Neural cell (in vitro differentiated cells): ENCODE results near the gene LRRK1. TPM values are rescaled to one million over a fixed set of nuclear protein-coding genes. Genes with fewer than 3 reads are reported as not detected.

Experiments used
- H2AFZ ChIP-seq: fragments of 200-600, 300-800 bp; sonication (generic), shearing (Covaris generic); 2 replicates; pipeline ENCODE4 v1.6.0; 2014; ENCODE audit warnings: low read depth, mild to moderate bottlenecking, antibody characterized with exemption, low read length, moderate library complexity
- H3F3A ChIP-seq: fragments of 200-600 bp; shearing (Covaris generic); 2 replicates; pipeline ENCODE4 v1.6.1; 2016; ENCODE audit warnings: mild to moderate bottlenecking, moderate library complexity, mixed read lengths, antibody characterized with exemption, low read length; ENCODE audit not compliant: insufficient read depth, poor library complexity, severe bottlenecking
- H3K27ac ChIP-seq: fragments of 200-600, 300-800 bp; sonication (generic), shearing (Covaris generic); 2 replicates; pipeline ENCODE4 v1.5.1; 2014; ENCODE audit warnings: mild to moderate bottlenecking, low read length, moderate library complexity
- H3K27me3 ChIP-seq: fragments of 300-800, 200-600 bp; sonication (generic), shearing (Covaris generic); 2 replicates; pipeline ENCODE4 v1.6.0; 2014; ENCODE audit warnings: mild to moderate bottlenecking, low read depth, low read length, moderate library complexity; ENCODE audit not compliant: insufficient read depth
- H3K36me3 ChIP-seq: fragments of 300-800, 200-600 bp; sonication (generic), shearing (Covaris generic); 2 replicates; pipeline ENCODE4 v1.5.1; 2014; ENCODE audit warnings: mild to moderate bottlenecking, antibody characterized with exemption, low read length, moderate library complexity; ENCODE audit not compliant: insufficient read depth
- H3K4me2 ChIP-seq: fragments of 300-800, 200-600 bp; sonication (generic), shearing (Covaris generic); 2 replicates; pipeline ENCODE4 v1.6.0; 2014; ENCODE audit warnings: mild to moderate bottlenecking, low read length
- H3K4me3 ChIP-seq: fragments of 300-800, 200-600 bp; sonication (generic), shearing (Covaris generic); 2 replicates; pipeline ENCODE4 v1.5.1; 2014; ENCODE audit warnings: mild to moderate bottlenecking, low read length, moderate library complexity
- H3K79me2 ChIP-seq: fragments of 200-600 bp; shearing (Covaris generic); replicated peaks from 2 replicates; pipeline ENCODE4 v1.6.0; 2014; ENCODE audit warnings: mild to moderate bottlenecking, low read length, moderate library complexity; ENCODE audit not compliant: insufficient read depth
- H3K9ac ChIP-seq: fragments of 300-800, 200-600 bp; sonication (generic), shearing (Covaris generic); 2 replicates; pipeline ENCODE4 v1.6.1; 2016; ENCODE audit warnings: mild to moderate bottlenecking, low read length, mixed read lengths
- H3K9me2 ChIP-seq: fragments of 200-600 bp; shearing (Covaris generic); 2 replicates; pipeline ENCODE4 v1.6.1; 2016; ENCODE audit warnings: mild to moderate bottlenecking, low read length, mixed read lengths; ENCODE audit not compliant: insufficient read depth
- H3K9me3 ChIP-seq: fragments of 200-600, 300-800 bp; sonication (generic), shearing (Covaris generic); 2 replicates; pipeline ENCODE4 v1.6.1; 2016; ENCODE audit warnings: mild to moderate bottlenecking, mixed run types, low read length, moderate library complexity, mixed read lengths
- H4K20me1 ChIP-seq: fragments of 200-600 bp; shearing (Covaris generic); 2 replicates; pipeline ENCODE4 v1.6.1; 2016; ENCODE audit warnings: mild to moderate bottlenecking, mixed run types; ENCODE audit not compliant: insufficient read depth
- EP300 ChIP-seq: fragments of 450-650 bp; conservative IDR thresholded peaks from 2 replicates; pipeline ENCODE4 v1.6.1; 2014; ENCODE audit warnings: antibody characterized with exemption, mild to moderate bottlenecking, moderate library complexity; ENCODE audit not compliant: poor library complexity, severe bottlenecking
- EZH2 ChIP-seq: fragments of 200-600, 300-800 bp; shearing (Covaris generic), sonication (generic); IDR thresholded peaks from 2 replicates; pipeline ENCODE4 v1.6.1; 2014; ENCODE audit warnings: antibody characterized with exemption, low read length, borderline replicate concordance, mild to moderate bottlenecking; ENCODE audit not compliant: insufficient read depth, poor library complexity, severe bottlenecking
- MXI1 ChIP-seq: fragments of 450-650 bp; conservative IDR thresholded peaks from 2 replicates; pipeline ENCODE4 v1.6.1; 2014; ENCODE audit warnings: antibody characterized with exemption, mild to moderate bottlenecking; ENCODE audit not compliant: poor library complexity, severe bottlenecking
- POLR2AphosphoS5 ChIP-seq: IDR thresholded peaks from 2 replicates; pipeline ENCODE4 v1.6.1; 2012
- RAD21 ChIP-seq: fragments of 450-650 bp; conservative IDR thresholded peaks from 2 replicates; pipeline ENCODE4 v1.6.1; 2014; ENCODE audit warnings: antibody characterized with exemption, mild to moderate bottlenecking, moderate library complexity
- REST ChIP-seq: IDR thresholded peaks from 2 replicates; pipeline ENCODE4 v1.6.1; 2012; ENCODE audit warnings: borderline replicate concordance
- SMC3 ChIP-seq: fragments of 450-650 bp; conservative IDR thresholded peaks from 2 replicates; pipeline ENCODE4 v1.6.1; 2014; ENCODE audit warnings: antibody characterized with exemption, mild to moderate bottlenecking, moderate library complexity; ENCODE audit not compliant: poor library complexity
- TAF1 ChIP-seq: IDR thresholded peaks from 2 replicates; pipeline ENCODE4 v1.6.1; 2012; ENCODE audit warnings: low read depth
- polyA plus RNA-seq: library from polyadenylated mRNA; depleted of rRNA; stranded (reverse); fragments of >200 nt; gene quantifications from 2 replicates; pipeline ENCODE4 v1.2.3, GENCODE V29; 2014
- TF ChIP-seq, protein P1 (sequence below): fragments of 450-650 bp; IDR thresholded peaks from 2 replicates; pipeline ENCODE4 v1.5.1; 2014; ENCODE audit warnings: antibody characterized with exemption, mild to moderate bottlenecking, moderate library complexity; ENCODE audit not compliant: poor library complexity, severe bottlenecking

LRRK1 gene
- polyA plus RNA-seq, 1 donor from 2014 or later, result 0.06 TPM

DNA sequence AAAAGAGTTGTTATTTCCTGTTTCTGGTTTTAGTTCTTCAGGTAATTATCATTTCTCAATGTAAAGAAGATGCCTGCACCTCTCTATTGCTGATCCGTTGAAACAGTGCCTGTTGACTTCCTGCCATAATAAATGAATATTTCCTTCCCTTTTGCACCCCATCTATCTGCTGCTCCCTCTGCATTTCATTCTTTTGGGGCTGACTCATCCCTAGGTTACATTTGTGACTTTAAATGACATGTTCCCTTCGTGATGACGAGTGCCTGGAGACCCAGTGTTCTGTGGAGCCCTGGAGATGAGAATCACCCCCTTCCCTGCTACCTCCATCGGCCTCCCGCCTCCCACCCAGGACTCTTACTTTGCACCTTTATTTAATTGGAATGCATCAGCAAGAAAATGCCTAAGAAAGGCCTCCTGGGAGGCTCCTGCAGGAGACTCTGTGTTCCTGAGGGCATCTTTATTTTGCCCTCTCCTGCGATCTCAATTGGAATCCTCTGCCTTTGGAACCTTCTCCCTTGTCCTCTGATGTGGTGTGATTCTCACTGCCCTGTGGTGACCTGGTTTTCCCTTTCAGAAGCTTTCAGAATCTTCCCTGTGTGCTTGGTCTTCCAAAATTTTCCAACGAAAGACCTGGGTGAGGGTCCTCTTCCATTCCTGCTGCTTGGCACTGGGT is 13.7 kb downstream of the LRRK1 start:
- H3K36me3 ChIP-seq, result no peaks in the 10 kb centered on the region
- H3K4me2 ChIP-seq, result no peak overlapping the region
- no peaks in the 10 kb centered on the region for H3K9me2 ChIP-seq
- no peaks in the 10 kb centered on the region for H3F3A ChIP-seq
- no peaks in the 10 kb centered on the region for H3K79me2 ChIP-seq
- no peak overlapping the region for H3K27ac ChIP-seq
- H3K9me3 ChIP-seq, result no peaks in the 10 kb centered on the region
- H4K20me1 ChIP-seq, result no peaks in the 10 kb centered on the region
- no peak for TF ChIP-seq MXI1
- TF ChIP-seq TAF1, result no peak
- TF ChIP-seq EP300, result no peak
- no peak for TF ChIP-seq REST
- TF ChIP-seq RAD21, result no peak
- no peak for TF ChIP-seq POLR2AphosphoS5
- TF ChIP-seq, protein P1, sequence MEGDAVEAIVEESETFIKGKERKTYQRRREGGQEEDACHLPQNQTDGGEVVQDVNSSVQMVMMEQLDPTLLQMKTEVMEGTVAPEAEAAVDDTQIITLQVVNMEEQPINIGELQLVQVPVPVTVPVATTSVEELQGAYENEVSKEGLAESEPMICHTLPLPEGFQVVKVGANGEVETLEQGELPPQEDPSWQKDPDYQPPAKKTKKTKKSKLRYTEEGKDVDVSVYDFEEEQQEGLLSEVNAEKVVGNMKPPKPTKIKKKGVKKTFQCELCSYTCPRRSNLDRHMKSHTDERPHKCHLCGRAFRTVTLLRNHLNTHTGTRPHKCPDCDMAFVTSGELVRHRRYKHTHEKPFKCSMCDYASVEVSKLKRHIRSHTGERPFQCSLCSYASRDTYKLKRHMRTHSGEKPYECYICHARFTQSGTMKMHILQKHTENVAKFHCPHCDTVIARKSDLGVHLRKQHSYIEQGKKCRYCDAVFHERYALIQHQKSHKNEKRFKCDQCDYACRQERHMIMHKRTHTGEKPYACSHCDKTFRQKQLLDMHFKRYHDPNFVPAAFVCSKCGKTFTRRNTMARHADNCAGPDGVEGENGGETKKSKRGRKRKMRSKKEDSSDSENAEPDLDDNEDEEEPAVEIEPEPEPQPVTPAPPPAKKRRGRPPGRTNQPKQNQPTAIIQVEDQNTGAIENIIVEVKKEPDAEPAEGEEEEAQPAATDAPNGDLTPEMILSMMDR, result no peak
- TF ChIP-seq SMC3, result no peak
- TF ChIP-seq EZH2, result no peak
- peaks cover 4% of the 10 kb centered on the region for H3K27me3 ChIP-seq
- H2AFZ ChIP-seq, result no peak overlapping the region
- H3K4me3 ChIP-seq, result no peak overlapping the region
- no peak overlapping the region for H3K9ac ChIP-seq

DNA sequence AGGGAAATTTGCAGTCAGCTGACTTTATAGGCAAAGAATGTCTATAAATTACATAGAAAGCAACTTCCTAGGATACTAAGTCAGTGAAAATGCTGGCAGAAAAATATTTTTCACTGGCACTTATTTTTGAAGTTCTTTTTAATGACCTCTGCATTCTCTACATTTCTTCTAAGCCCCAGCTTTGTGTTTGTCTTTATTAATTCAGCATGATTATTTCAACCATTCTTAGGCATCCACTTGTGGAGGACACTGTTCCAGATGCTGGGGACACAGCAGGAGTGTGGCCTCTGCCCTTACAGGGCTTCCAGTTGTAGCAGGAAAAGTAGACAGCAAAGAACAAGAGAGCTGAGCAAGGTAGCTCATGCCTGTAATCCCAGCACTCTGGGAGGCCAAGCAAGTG is 15.0 kb downstream of the LRRK1 start:
- Histone ChIP-seq H4K20me1 (no peaks in the 10 kb centered on the region), H3K4me3 (no peak overlapping the region), H3K9ac (no peak overlapping the region), H3K9me2 (no peaks in the 10 kb centered on the region), H3K79me2 (no peaks in the 10 kb centered on the region), H3K9me3 (no peaks in the 10 kb centered on the region), H3K36me3 (no peaks in the 10 kb centered on the region), H3K4me2 (no peak overlapping the region), H3K27ac (no peak overlapping the region), H3F3A (no peaks in the 10 kb centered on the region), H2AFZ (no peak overlapping the region), H3K27me3 (peaks cover 3% of the 10 kb centered on the region)
- no peak for TF ChIP-seq POLR2AphosphoS5
- no peak for TF ChIP-seq MXI1
- no peak for TF ChIP-seq REST
- no peak for TF ChIP-seq SMC3
- no peak for TF ChIP-seq EZH2
- no peak for TF ChIP-seq EP300
- no peak for TF ChIP-seq TAF1
- TF ChIP-seq, protein P1, result no peak
- TF ChIP-seq RAD21, result no peak
